ENCODE measurements around the gene MAGI2. TPM values are rescaled to one million over a fixed set of nuclear protein-coding genes. Genes with fewer than 3 reads are reported as not detected.

MAGI2 gene
- total RNA-seq, 2 experiments from 2014 or later: 0.03 to 0.17 TPM

GRCh38 chr7:78702770-78703169 lies 750.7 kb downstream of the MAGI2 start:
- TF ChIP-seq EZH2phosphoT487 (IDR thresholded peaks at IDR 0.05; ENCODE audit: borderline replicate concordance, low read depth, low read length): no peak
- TF ChIP-seq CTCF (conservative IDR thresholded peaks at IDR 0.05; ENCODE audit: low read length): no peak
- no TSS peak for BruUV-seq (replicated peaks)
- Histone ChIP-seq H3K4me3 (ENCODE audit: low read depth, low read length, poor library complexity, severe bottlenecking) (no peak overlapping the region), H3K27ac (ENCODE audit: low read depth, low read length, poor library complexity, severe bottlenecking) (no peak overlapping the region), H4K20me1 (ENCODE audit: insufficient read depth, low read length) (no peaks in the 10 kb centered on the region), H3K9me3 (ENCODE audit: low read length) (no peaks in the 10 kb centered on the region), H2AFZ (ENCODE audit: low read length) (no peak overlapping the region), H3K4me1 (ENCODE audit: insufficient read depth, low read length, poor library complexity, severe bottlenecking) (no peaks in the 10 kb centered on the region), H3K9me2 (ENCODE audit: insufficient read depth, low read length) (no peaks in the 10 kb centered on the region), H3K36me3 (ENCODE audit: insufficient read depth, low read length) (no peaks in the 10 kb centered on the region), H3K4me2 (ENCODE audit: low read length) (no peak overlapping the region), H3K79me2 (ENCODE audit: insufficient read depth, low read depth, low read length) (no peaks in the 10 kb centered on the region)
- no peak for DNase-seq (ENCODE audit: low spot score)
- CTCF ChIA-PET (ENCODE audit: unreplicated experiment): no interaction called here
- intact Hi-C loops (cut with micrococcal nuclease; ENCODE audit: unreplicated experiment): no loop called here
- POLR2A ChIA-PET: no interaction called here

GRCh38 chr7:78695826-78696225 lies 757.6 kb downstream of the MAGI2 start:
- TF ChIP-seq CTCF (conservative IDR thresholded peaks at IDR 0.05; ENCODE audit: low read length): no peak
- no peak for TF ChIP-seq EZH2phosphoT487 (IDR thresholded peaks at IDR 0.05; ENCODE audit: borderline replicate concordance, low read depth, low read length)
- H3K4me1 ChIP-seq (ENCODE audit: insufficient read depth, low read length, poor library complexity, severe bottlenecking): no peaks in the 10 kb centered on the region
- H3K9me3 ChIP-seq (ENCODE audit: low read length): no peaks in the 10 kb centered on the region
- no peak overlapping the region for H2AFZ ChIP-seq (ENCODE audit: low read length)
- H3K4me2 ChIP-seq (ENCODE audit: low read length): no peak overlapping the region
- no peak overlapping the region for H3K4me3 ChIP-seq (ENCODE audit: low read depth, low read length, poor library complexity, severe bottlenecking)
- BruUV-seq (replicated peaks): no TSS peak
- H3K36me3 ChIP-seq (ENCODE audit: insufficient read depth, low read length): no peaks in the 10 kb centered on the region
- no peaks in the 10 kb centered on the region for H3K9me2 ChIP-seq (ENCODE audit: insufficient read depth, low read length)
- no peak for DNase-seq (ENCODE audit: low spot score)
- H3K79me2 ChIP-seq (ENCODE audit: insufficient read depth, low read depth, low read length): no peaks in the 10 kb centered on the region
- CTCF ChIA-PET (ENCODE audit: unreplicated experiment): no interaction called here
- POLR2A ChIA-PET: interaction anchor here (0.7 kb wide), 1 partner anchor 1708 kb away, joined by 3 read pairs; no protein-coding TSS in a partner anchor
- no peaks in the 10 kb centered on the region for H4K20me1 ChIP-seq (ENCODE audit: insufficient read depth, low read length)
- no peak overlapping the region for H3K27ac ChIP-seq (ENCODE audit: low read depth, low read length, poor library complexity, severe bottlenecking)
- intact Hi-C loops (cut with micrococcal nuclease; ENCODE audit: unreplicated experiment): no loop called here

- Histone ChIP-seq H3K36me3 (ENCODE audit: insufficient read depth, low read length) (no peaks in the 10 kb centered on the region), H3K4me1 (ENCODE audit: insufficient read depth, low read length, poor library complexity, severe bottlenecking) (no peaks in the 10 kb centered on the region), H4K20me1 (ENCODE audit: insufficient read depth, low read length) (no peaks in the 10 kb centered on the region), H2AFZ (ENCODE audit: low read length) (no peak overlapping the region), H3K4me3 (ENCODE audit: low read depth, low read length, poor library complexity, severe bottlenecking) (no peak overlapping the region), H3K79me2 (ENCODE audit: insufficient read depth, low read depth, low read length) (no peaks in the 10 kb centered on the region), H3K4me2 (ENCODE audit: low read length) (no peak overlapping the region), H3K9me3 (ENCODE audit: low read length) (no peaks in the 10 kb centered on the region), H3K9me2 (ENCODE audit: insufficient read depth, low read length) (no peaks in the 10 kb centered on the region), H3K27ac (ENCODE audit: low read depth, low read length, poor library complexity, severe bottlenecking) (no peak overlapping the region)
- DNase-seq (ENCODE audit: low spot score): peak; percentile 12
- ChIA-PET CTCF (ENCODE audit: unreplicated experiment) (no interaction called here), POLR2A (interaction anchor here (0.7 kb wide), 1 partner anchor 260 kb away, joined by 3 read pairs; no protein-coding TSS in a partner anchor)
- intact Hi-C loops (cut with micrococcal nuclease; ENCODE audit: unreplicated experiment): no loop called here
- TF ChIP-seq CTCF (conservative IDR thresholded peaks at IDR 0.05; ENCODE audit: low read length) (no peak), EZH2phosphoT487 (IDR thresholded peaks at IDR 0.05; ENCODE audit: borderline replicate concordance, low read depth, low read length) (no peak)
- BruUV-seq (replicated peaks): no TSS peak
These were observed 761.9 kb downstream of the MAGI2 start for GRCh38 chr7:78691584-78691983.
